WTC11 (cell line): ENCODE data around the gene RAPGEF2. TPM values are rescaled to one million over a fixed set of nuclear protein-coding genes. Genes with fewer than 3 reads are reported as not detected.

ENCODE experiments used
- ATAC-seq: fragments of 200-7000 bp; cut with Tn5 transposase; 2 replicates; pipeline ENCODE4 v1.10.0; 2021; ENCODE audit warnings: mild to moderate bottlenecking, moderate library complexity
- CTCF ChIA-PET: fragments of 300-600 bp; sonication (Branson Sonifier 250); formaldehyde crosslinking; loops from one replicate; lab custom pipeline; 2021; ENCODE audit warnings: antibody characterized with exemption; lab: Charles Lee
- POLR2A ChIA-PET: fragments of 350-600 bp; sonication (Branson Sonifier 250); formaldehyde crosslinking; loops from one replicate; lab custom pipeline; 2021; ENCODE audit warnings: antibody characterized with exemption; lab: Charles Lee
- DNase-seq: peaks from one replicate; pipeline ENCODE4 v3.0.0; 2021; ENCODE audit warnings: low spot score
- H3K27ac Mint-ChIP-seq: 2 replicates; pipeline ENCODE4 v1.8.0; 2021; ENCODE audit warnings: mixed read lengths
- H3K27me3 Mint-ChIP-seq: 2 replicates; pipeline ENCODE4 v1.8.0; 2021; ENCODE audit warnings: low read depth, mild to moderate bottlenecking, moderate library complexity, mixed read lengths
- H3K36me3 Mint-ChIP-seq: 2 replicates; pipeline ENCODE4 v1.8.0; 2021; ENCODE audit warnings: mixed read lengths
- H3K4me1 Mint-ChIP-seq: 2 replicates; pipeline ENCODE4 v1.8.0; 2022; ENCODE audit warnings: mixed read lengths
- H3K4me3 Mint-ChIP-seq: 2 replicates; pipeline ENCODE4 v1.8.0; 2021; ENCODE audit warnings: mild to moderate bottlenecking, moderate library complexity, mixed read lengths
- H3K9me3 Mint-ChIP-seq: 2 replicates; pipeline ENCODE4 v1.8.0; 2021; ENCODE audit warnings: mixed read lengths
- GABPB1 ChIP-seq: sonication (generic); formaldehyde crosslinking; IDR thresholded peaks from 2 replicates; pipeline ENCODE4 v1.8.1; 2023; ENCODE audit warnings: mild to moderate bottlenecking, missing genetic modification reagents
- JUN ChIP-seq: sonication (generic); formaldehyde crosslinking; IDR thresholded peaks from 2 replicates; pipeline ENCODE4 v1.8.0; 2023; ENCODE audit warnings: mild to moderate bottlenecking, missing genetic modification reagents
- KAT7 ChIP-seq: sonication (generic); formaldehyde crosslinking; IDR thresholded peaks from 2 replicates; pipeline ENCODE4 v1.8.1; 2023; ENCODE audit warnings: missing genetic modification reagents, mild to moderate bottlenecking, borderline replicate concordance
- NFE2L1 ChIP-seq: sonication (generic); formaldehyde crosslinking; IDR thresholded peaks from 2 replicates; pipeline ENCODE4 v1.8.1; 2023; ENCODE audit warnings: missing genetic modification reagents
- NR1H2 ChIP-seq: sonication (generic); formaldehyde crosslinking; IDR thresholded peaks from 2 replicates; pipeline ENCODE4 v1.9.0; 2021; ENCODE audit warnings: mild to moderate bottlenecking, moderate library complexity, missing genetic modification reagents
- OVOL2 ChIP-seq: fragments of 250-450 bp; sonication (Bioruptor Pico); IDR thresholded peaks from 2 replicates; pipeline ENCODE4 v1.9.0; 2021; ENCODE audit warnings: mild to moderate bottlenecking, borderline replicate concordance
- TCF7 ChIP-seq: sonication (generic); formaldehyde crosslinking; IDR thresholded peaks from 2 replicates; pipeline ENCODE4 v1.8.0; 2022; ENCODE audit warnings: mild to moderate bottlenecking, low read depth, missing genetic modification reagents, moderate library complexity
- ZBTB21 ChIP-seq: sonication (generic); formaldehyde crosslinking; IDR thresholded peaks from 2 replicates; pipeline ENCODE4 v1.8.1; 2023; ENCODE audit warnings: mild to moderate bottlenecking, missing genetic modification reagents, borderline replicate concordance
- total RNA-seq: library from RNA; stranded (reverse); gene quantifications from 3 replicates; pipeline ENCODE4 v1.2.3, GENCODE V29; 2021
- TF ChIP-seq, protein P1 (sequence below): sonication (generic); formaldehyde crosslinking; IDR thresholded peaks from 2 replicates; pipeline ENCODE4 v1.8.0; 2023; ENCODE audit warnings: missing genetic modification reagents, mild to moderate bottlenecking, borderline replicate concordance
- TF ChIP-seq, protein P2 (sequence below): fragments of 200-600 bp; IDR thresholded peaks from 2 replicates; pipeline ENCODE4 v1.8.0; 2022; ENCODE audit warnings: antibody characterized with exemption
- TF ChIP-seq, protein P3 (sequence below): sonication (generic); formaldehyde crosslinking; IDR thresholded peaks from 2 replicates; pipeline ENCODE4 v1.8.1; 2022; ENCODE audit warnings: missing genetic modification reagents, borderline replicate concordance
- TF ChIP-seq, protein P4 (sequence below): fragments of 250-450 bp; sonication (Bioruptor Pico); IDR thresholded peaks from 2 replicates; pipeline ENCODE4 v1.9.0; 2021; ENCODE audit warnings: mild to moderate bottlenecking, borderline replicate concordance
- TF ChIP-seq, protein P5 (sequence below): sonication (generic); formaldehyde crosslinking; IDR thresholded peaks from 2 replicates; pipeline ENCODE4 v1.8.1; 2023; ENCODE audit warnings: mild to moderate bottlenecking, moderate library complexity, missing genetic modification reagents
- TF ChIP-seq, protein P6 (sequence below): sonication (generic); formaldehyde crosslinking; IDR thresholded peaks from 2 replicates; pipeline ENCODE4 v1.8.1; 2022; ENCODE audit warnings: low read depth, mild to moderate bottlenecking, moderate library complexity, missing genetic modification reagents, borderline replicate concordance

RAPGEF2 gene
- total RNA-seq, 1 experiment from 2014 or later, result 40.6 TPM

DNA sequence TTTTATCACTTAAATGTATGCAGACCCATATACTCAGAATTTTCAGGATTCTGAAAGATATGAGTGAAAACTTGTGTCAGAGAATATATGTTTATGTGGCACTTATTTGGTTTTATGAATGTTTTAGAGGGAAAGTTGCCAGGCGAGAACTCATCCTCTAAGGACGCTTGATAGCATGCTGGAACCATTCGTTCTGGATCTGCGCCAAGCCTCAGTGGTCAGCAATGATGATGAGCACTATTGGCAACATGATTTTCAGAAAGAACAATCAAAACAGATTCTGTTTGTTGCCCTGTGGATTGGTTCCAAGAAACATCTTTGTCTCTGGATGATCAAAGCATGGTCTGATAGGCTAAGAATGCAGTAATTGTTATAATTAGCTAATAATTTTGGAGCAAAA, 32.1 kb upstream of the RAPGEF2 start (continued):
- TF ChIP-seq, protein P1, sequence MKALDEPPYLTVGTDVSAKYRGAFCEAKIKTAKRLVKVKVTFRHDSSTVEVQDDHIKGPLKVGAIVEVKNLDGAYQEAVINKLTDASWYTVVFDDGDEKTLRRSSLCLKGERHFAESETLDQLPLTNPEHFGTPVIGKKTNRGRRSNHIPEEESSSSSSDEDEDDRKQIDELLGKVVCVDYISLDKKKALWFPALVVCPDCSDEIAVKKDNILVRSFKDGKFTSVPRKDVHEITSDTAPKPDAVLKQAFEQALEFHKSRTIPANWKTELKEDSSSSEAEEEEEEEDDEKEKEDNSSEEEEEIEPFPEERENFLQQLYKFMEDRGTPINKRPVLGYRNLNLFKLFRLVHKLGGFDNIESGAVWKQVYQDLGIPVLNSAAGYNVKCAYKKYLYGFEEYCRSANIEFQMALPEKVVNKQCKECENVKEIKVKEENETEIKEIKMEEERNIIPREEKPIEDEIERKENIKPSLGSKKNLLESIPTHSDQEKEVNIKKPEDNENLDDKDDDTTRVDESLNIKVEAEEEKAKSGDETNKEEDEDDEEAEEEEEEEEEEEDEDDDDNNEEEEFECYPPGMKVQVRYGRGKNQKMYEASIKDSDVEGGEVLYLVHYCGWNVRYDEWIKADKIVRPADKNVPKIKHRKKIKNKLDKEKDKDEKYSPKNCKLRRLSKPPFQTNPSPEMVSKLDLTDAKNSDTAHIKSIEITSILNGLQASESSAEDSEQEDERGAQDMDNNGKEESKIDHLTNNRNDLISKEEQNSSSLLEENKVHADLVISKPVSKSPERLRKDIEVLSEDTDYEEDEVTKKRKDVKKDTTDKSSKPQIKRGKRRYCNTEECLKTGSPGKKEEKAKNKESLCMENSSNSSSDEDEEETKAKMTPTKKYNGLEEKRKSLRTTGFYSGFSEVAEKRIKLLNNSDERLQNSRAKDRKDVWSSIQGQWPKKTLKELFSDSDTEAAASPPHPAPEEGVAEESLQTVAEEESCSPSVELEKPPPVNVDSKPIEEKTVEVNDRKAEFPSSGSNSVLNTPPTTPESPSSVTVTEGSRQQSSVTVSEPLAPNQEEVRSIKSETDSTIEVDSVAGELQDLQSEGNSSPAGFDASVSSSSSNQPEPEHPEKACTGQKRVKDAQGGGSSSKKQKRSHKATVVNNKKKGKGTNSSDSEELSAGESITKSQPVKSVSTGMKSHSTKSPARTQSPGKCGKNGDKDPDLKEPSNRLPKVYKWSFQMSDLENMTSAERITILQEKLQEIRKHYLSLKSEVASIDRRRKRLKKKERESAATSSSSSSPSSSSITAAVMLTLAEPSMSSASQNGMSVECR (CRISPR knock-in tag), result no peak
- TF ChIP-seq, protein P2, sequence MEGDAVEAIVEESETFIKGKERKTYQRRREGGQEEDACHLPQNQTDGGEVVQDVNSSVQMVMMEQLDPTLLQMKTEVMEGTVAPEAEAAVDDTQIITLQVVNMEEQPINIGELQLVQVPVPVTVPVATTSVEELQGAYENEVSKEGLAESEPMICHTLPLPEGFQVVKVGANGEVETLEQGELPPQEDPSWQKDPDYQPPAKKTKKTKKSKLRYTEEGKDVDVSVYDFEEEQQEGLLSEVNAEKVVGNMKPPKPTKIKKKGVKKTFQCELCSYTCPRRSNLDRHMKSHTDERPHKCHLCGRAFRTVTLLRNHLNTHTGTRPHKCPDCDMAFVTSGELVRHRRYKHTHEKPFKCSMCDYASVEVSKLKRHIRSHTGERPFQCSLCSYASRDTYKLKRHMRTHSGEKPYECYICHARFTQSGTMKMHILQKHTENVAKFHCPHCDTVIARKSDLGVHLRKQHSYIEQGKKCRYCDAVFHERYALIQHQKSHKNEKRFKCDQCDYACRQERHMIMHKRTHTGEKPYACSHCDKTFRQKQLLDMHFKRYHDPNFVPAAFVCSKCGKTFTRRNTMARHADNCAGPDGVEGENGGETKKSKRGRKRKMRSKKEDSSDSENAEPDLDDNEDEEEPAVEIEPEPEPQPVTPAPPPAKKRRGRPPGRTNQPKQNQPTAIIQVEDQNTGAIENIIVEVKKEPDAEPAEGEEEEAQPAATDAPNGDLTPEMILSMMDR, result no peak
- TF ChIP-seq TCF7 (CRISPR knock-in tag) (no peak), OVOL2 (CRISPR knock-in tag) (no peak), NR1H2 (no peak)
- TF ChIP-seq, protein P3, sequence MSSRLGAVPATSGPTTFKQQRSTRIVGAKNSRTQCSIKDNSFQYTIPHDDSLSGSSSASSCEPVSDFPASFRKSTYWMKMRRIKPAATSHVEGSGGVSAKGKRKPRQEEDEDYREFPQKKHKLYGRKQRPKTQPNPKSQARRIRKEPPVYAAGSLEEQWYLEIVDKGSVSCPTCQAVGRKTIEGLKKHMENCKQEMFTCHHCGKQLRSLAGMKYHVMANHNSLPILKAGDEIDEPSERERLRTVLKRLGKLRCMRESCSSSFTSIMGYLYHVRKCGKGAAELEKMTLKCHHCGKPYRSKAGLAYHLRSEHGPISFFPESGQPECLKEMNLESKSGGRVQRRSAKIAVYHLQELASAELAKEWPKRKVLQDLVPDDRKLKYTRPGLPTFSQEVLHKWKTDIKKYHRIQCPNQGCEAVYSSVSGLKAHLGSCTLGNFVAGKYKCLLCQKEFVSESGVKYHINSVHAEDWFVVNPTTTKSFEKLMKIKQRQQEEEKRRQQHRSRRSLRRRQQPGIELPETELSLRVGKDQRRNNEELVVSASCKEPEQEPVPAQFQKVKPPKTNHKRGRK (CRISPR knock-in tag), result no peak
- TF ChIP-seq, protein P4, sequence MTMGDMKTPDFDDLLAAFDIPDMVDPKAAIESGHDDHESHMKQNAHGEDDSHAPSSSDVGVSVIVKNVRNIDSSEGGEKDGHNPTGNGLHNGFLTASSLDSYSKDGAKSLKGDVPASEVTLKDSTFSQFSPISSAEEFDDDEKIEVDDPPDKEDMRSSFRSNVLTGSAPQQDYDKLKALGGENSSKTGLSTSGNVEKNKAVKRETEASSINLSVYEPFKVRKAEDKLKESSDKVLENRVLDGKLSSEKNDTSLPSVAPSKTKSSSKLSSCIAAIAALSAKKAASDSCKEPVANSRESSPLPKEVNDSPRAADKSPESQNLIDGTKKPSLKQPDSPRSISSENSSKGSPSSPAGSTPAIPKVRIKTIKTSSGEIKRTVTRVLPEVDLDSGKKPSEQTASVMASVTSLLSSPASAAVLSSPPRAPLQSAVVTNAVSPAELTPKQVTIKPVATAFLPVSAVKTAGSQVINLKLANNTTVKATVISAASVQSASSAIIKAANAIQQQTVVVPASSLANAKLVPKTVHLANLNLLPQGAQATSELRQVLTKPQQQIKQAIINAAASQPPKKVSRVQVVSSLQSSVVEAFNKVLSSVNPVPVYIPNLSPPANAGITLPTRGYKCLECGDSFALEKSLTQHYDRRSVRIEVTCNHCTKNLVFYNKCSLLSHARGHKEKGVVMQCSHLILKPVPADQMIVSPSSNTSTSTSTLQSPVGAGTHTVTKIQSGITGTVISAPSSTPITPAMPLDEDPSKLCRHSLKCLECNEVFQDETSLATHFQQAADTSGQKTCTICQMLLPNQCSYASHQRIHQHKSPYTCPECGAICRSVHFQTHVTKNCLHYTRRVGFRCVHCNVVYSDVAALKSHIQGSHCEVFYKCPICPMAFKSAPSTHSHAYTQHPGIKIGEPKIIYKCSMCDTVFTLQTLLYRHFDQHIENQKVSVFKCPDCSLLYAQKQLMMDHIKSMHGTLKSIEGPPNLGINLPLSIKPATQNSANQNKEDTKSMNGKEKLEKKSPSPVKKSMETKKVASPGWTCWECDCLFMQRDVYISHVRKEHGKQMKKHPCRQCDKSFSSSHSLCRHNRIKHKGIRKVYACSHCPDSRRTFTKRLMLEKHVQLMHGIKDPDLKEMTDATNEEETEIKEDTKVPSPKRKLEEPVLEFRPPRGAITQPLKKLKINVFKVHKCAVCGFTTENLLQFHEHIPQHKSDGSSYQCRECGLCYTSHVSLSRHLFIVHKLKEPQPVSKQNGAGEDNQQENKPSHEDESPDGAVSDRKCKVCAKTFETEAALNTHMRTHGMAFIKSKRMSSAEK, result no peak
- TF ChIP-seq, all 79 proteins: peak for 0

DNA sequence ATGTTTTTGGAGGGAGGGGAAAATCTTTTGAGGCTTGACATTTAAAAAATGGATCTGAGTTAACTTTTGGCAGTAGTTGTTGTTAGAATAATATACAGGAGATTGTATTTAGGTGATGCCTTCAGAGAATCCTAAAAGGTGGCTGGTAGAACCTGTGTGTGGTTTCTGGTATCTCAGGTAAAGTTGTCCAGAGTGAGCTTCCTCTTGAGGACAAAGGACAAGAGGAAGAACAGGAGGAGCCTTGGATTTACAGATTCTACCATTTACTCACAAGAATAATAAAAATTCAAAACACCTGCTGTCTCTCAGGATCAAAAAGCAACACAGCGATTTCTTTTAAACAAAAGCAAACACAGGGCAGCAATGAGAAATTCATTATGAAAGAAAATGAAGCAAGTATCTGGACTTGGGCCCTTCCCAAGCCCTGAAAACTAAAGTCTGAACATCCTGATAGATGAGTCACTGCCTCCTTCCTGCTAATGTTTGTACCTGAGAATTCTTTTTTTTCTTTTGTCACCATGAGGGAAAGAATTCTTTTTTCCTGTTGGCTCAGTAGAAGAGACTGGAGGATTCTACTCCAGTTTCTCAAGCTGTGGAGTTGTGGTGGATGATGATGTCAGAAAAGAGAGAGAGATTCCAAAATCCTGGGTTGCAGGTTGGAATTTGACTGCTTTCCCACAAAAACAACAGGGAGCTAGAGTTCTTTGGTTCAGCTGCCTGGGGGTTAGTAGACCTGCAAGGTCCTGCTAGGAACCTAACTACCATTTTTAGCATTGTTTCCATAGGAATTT, 31.5 kb upstream of the RAPGEF2 start:
- no peaks in the 10 kb centered on the region for H3K27me3 Mint-ChIP-seq
- peak overlapping the region; percentile 93 for H3K27ac Mint-ChIP-seq
- H3K36me3 Mint-ChIP-seq, result no peaks in the 10 kb centered on the region
- ChIA-PET POLR2A (no interaction called here), CTCF (interaction anchor here (1.0 to 1.1 kb wide), 2 partner anchors 49 to 220 kb away, joined by 3 read pairs; no protein-coding TSS in a partner anchor)
- ATAC-seq (peak; percentile 82), DNase-seq (no peak)
- peaks cover 30% of the 10 kb centered on the region for H3K4me1 Mint-ChIP-seq
- H3K4me3 Mint-ChIP-seq, result no peak overlapping the region
- H3K9me3 Mint-ChIP-seq, result 0 out of 2 replicates have a peak, but pooled peaks cover 3% of the 10 kb centered on the region
- TF ChIP-seq NFE2L1 (CRISPR knock-in tag) (no peak), JUN (CRISPR knock-in tag) (no peak), ZBTB21 (no peak), GABPB1 (CRISPR knock-in tag) (no peak), KAT7 (CRISPR knock-in tag) (no peak)
- TF ChIP-seq, protein P5, sequence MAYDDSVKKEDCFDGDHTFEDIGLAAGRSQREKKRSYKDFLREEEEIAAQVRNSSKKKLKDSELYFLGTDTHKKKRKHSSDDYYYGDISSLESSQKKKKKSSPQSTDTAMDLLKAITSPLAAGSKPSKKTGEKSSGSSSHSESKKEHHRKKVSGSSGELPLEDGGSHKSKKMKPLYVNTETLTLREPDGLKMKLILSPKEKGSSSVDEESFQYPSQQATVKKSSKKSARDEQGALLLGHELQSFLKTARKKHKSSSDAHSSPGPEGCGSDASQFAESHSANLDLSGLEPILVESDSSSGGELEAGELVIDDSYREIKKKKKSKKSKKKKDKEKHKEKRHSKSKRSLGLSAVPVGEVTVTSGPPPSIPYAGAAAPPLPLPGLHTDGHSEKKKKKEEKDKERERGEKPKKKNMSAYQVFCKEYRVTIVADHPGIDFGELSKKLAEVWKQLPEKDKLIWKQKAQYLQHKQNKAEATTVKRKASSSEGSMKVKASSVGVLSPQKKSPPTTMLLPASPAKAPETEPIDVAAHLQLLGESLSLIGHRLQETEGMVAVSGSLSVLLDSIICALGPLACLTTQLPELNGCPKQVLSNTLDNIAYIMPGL, result no peak
- TF ChIP-seq, protein P6, sequence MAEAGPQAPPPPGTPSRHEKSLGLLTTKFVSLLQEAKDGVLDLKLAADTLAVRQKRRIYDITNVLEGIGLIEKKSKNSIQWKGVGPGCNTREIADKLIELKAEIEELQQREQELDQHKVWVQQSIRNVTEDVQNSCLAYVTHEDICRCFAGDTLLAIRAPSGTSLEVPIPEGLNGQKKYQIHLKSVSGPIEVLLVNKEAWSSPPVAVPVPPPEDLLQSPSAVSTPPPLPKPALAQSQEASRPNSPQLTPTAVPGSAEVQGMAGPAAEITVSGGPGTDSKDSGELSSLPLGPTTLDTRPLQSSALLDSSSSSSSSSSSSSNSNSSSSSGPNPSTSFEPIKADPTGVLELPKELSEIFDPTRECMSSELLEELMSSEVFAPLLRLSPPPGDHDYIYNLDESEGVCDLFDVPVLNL, result no peak
- TF ChIP-seq, protein P2, result no peak
